Suprapubic skin (tissue), 4 donors: ENCODE measurements around the gene CRELD1. TPM values are rescaled to one million over a fixed set of nuclear protein-coding genes. Genes with fewer than 3 reads are reported as not detected.

Experiments used
- DNase-seq, 2 donors: peaks; one replicate each; pipeline ENCODE4 v3.0.0-alpha.2; 2019; ENCODE audit warnings: low spot score in 2 of 2
- H3K27ac ChIP-seq: fragments of 200-600 bp; sonication (generic); one replicate; pipeline ENCODE4 v1.5.1; 2019
- H3K27me3 ChIP-seq: fragments of 200-600 bp; sonication (generic); one replicate; pipeline ENCODE4 v1.5.1; 2019
- H3K36me3 ChIP-seq: fragments of 200-600 bp; sonication (generic); one replicate; pipeline ENCODE4 v1.5.1; 2019
- H3K4me1 ChIP-seq: fragments of 200-600 bp; sonication (generic); one replicate; pipeline ENCODE4 v1.5.1; 2019
- H3K4me3 ChIP-seq: fragments of 200-600 bp; sonication (generic); one replicate; pipeline ENCODE4 v1.5.1; 2019; ENCODE audit warnings: mild to moderate bottlenecking
- H3K9me3 ChIP-seq: fragments of 200-600 bp; sonication (generic); one replicate; pipeline ENCODE4 v1.5.1; 2019
- EP300 ChIP-seq: sonication (generic); formaldehyde crosslinking; IDR thresholded peaks from one replicate; pipeline ENCODE4 v1.6.1; 2017; ENCODE audit warnings: antibody characterized with exemption
- POLR2A ChIP-seq, 2 donors: fragments of 450-650 bp; IDR thresholded peaks; one replicate each; pipeline ENCODE4 v1.6.1; 2017; ENCODE audit warnings: antibody characterized with exemption in 2 of 2, mild to moderate bottlenecking in 2 of 2, moderate library complexity in 2 of 2
- POLR2AphosphoS5 ChIP-seq, 3 donors: sonication (generic); formaldehyde crosslinking; IDR thresholded peaks; one replicate each; pipeline ENCODE4 v1.6.1; 2017; ENCODE audit warnings: antibody characterized with exemption in 3 of 3
- WGBS: methylation state at CpG from one replicate; pipeline ENCODE4 v1.1.5; 2018; 5-methylcytosine and 5-hydroxymethylcytosine counted together
- total RNA-seq, 4 donors: library from RNA; depleted of rRNA; stranded (reverse); fragments of >200 nt; gene quantifications; one replicate each; pipeline ENCODE4 v1.1.0, GENCODE V29; 2016
- TF ChIP-seq, protein P1 (sequence below), 2 donors: fragments of 200-600 bp in 1 of 2; fragments of 450-650 bp in 1 of 2; sonication (generic) in 1 of 2; IDR thresholded peaks; one replicate each; pipeline ENCODE4 v1.5.1; 2016 to 2019; ENCODE audit warnings: antibody characterized with exemption in 2 of 2, mild to moderate bottlenecking in 1 of 2, moderate library complexity in 1 of 2

The CRELD1 gene
- total RNA-seq, 4 donors from 2014 or later = 18.9 to 46.7 (median 26.0) TPM

DNA sequence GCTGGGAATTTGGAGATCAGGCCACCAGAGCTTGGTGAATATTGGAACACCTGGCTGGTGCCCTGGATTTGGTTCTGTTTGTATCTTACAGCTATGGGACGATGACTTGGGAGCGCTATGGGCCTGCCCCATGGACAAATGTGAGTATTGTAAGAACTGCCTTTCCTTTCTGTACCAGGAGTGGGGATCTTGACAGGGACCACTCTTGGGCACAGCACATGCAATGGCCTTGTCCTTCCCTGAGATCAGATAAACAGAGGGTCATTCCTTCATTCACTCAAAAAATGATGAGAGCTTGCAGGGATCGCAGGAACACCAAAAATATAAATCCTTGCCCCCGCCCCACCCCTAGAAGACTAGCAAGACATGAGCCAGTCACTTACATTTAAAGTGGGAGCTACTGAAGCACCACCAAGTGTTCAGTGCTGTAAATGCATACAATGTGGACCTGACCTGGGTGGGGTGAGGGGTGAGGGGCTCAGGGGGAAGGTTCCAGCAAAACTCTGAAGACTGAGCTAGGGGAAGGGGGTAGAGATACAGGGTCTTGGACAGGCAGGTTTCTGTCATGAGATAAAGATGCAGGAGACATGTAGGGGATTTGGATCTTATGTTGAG, 2.7 kb upstream of the CRELD1 start:
- H3K36me3 ChIP-seq = peaks cover 35% of the 10 kb centered on the region
- WGBS = 92% methylated on average over 4 of the region's 4 CpGs
- H3K4me1 ChIP-seq = peaks cover 28% of the 10 kb centered on the region
- H3K27ac ChIP-seq = no peak overlapping the region
- no peak overlapping the region for H3K4me3 ChIP-seq
- H3K27me3 ChIP-seq = no peaks in the 10 kb centered on the region
- TF ChIP-seq POLR2AphosphoS5 (IDR thresholded peaks at IDR 0.05) = no peak
- DNase-seq = no peak
- no peaks in the 10 kb centered on the region for H3K9me3 ChIP-seq

DNA sequence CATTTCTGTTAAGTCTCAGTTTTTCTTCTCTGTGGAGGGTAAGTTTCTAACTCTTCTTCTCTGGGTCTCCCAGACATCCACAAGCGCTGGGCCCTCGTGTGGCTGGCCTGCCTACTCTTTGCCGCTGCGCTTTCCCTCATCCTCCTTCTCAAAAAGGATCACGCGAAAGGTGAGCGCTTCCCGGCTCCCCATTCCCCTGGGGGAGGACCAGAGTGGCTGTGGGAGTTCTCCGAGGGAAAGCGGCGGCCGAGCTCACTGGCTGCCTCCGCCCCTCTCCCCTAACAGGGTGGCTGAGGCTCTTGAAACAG, 1.1 kb upstream of the CRELD1 start:
- no peak for DNase-seq
- Histone ChIP-seq H3K9me3 (no peaks in the 10 kb centered on the region), H3K4me3 (peak overlapping the region; percentile 60), H3K36me3 (peaks cover 31% of the 10 kb centered on the region), H3K4me1 (peaks cover 28% of the 10 kb centered on the region), H3K27me3 (no peaks in the 10 kb centered on the region), H3K27ac (peak overlapping the region; percentile 84)
- 1% methylated on average over 13 of the region's 13 CpGs for WGBS
- TF ChIP-seq POLR2AphosphoS5 (IDR thresholded peaks at IDR 0.05) (no peak), POLR2A (IDR thresholded peaks at IDR 0.05) (no peak), EP300 (no peak)

DNA sequence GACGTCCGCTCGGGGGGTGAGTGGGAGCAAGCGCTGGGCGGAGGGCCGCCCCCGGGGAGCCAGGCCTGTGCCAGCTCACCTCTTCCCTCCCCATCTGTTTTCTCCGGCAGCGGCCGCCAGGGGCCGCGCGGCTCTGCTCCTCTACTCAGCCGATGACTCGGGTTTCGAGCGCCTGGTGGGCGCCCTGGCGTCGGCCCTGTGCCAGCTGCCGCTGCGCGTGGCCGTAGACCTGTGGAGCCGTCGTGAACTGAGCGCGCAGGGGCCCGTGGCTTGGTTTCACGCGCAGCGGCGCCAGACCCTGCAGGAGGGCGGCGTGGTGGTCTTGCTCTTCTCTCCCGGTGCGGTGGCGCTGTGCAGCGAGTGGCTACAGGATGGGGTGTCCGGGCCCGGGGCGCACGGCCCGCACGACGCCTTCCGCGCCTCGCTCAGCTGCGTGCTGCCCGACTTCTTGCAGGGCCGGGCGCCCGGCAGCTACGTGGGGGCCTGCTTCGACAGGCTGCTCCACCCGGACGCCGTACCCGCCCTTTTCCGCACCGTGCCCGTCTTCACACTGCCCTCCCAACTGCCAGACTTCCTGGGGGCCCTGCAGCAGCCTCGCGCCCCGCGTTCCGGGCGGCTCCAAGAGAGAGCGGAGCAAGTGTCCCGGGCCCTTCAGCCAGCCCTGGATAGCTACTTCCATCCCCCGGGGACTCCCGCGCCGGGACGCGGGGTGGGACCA, 632 bp upstream of the CRELD1 start:
- 0% methylated on average over 7 of the region's 77 CpGs for WGBS
- Histone ChIP-seq H3K27ac (peak overlapping the region; percentile 84), H3K9me3 (no peaks in the 10 kb centered on the region), H3K27me3 (no peaks in the 10 kb centered on the region), H3K4me1 (peaks cover 28% of the 10 kb centered on the region), H3K36me3 (peaks cover 32% of the 10 kb centered on the region), H3K4me3 (peak overlapping the region; percentile 60)
- peak; percentile 87 to 94 for DNase-seq
- TF ChIP-seq, protein P1, sequence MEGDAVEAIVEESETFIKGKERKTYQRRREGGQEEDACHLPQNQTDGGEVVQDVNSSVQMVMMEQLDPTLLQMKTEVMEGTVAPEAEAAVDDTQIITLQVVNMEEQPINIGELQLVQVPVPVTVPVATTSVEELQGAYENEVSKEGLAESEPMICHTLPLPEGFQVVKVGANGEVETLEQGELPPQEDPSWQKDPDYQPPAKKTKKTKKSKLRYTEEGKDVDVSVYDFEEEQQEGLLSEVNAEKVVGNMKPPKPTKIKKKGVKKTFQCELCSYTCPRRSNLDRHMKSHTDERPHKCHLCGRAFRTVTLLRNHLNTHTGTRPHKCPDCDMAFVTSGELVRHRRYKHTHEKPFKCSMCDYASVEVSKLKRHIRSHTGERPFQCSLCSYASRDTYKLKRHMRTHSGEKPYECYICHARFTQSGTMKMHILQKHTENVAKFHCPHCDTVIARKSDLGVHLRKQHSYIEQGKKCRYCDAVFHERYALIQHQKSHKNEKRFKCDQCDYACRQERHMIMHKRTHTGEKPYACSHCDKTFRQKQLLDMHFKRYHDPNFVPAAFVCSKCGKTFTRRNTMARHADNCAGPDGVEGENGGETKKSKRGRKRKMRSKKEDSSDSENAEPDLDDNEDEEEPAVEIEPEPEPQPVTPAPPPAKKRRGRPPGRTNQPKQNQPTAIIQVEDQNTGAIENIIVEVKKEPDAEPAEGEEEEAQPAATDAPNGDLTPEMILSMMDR (IDR thresholded peaks at IDR 0.05) = peak; percentile 51 to 77
- TF ChIP-seq POLR2AphosphoS5 (IDR thresholded peaks at IDR 0.05) = no peak

DNA sequence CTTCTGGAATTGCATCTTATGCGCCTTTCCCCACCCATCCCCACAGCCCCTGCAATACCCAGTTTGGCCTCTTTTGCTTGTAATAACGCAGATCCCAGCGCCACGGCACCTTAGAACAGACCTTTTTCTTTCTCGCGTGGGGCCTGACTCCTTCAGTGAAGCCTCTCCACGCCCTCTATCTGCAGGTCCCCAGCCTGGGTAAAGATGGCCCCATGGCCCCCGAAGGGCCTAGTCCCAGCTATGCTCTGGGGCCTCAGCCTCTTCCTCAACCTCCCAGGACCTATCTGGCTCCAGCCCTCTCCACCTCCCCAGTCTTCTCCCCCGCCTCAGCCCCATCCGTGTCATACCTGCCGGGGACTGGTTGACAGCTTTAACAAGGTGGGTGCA, 594 bp downstream of the CRELD1 start:
- Histone ChIP-seq H3K36me3 (peaks cover 22% of the 10 kb centered on the region), H3K4me1 (peaks cover 28% of the 10 kb centered on the region), H3K4me3 (peak overlapping the region; percentile 60), H3K27me3 (no peaks in the 10 kb centered on the region), H3K27ac (peak overlapping the region; percentile 84), H3K9me3 (no peaks in the 10 kb centered on the region)
- TF ChIP-seq, protein P1 (IDR thresholded peaks at IDR 0.05) = peak in 1 of 2 donors; percentile 12
- TF ChIP-seq POLR2A (IDR thresholded peaks at IDR 0.05) = no peak
- WGBS = 6% methylated on average over 11 of the region's 11 CpGs
- DNase-seq = peak in 1 of 2 donors; percentile 65

DNA sequence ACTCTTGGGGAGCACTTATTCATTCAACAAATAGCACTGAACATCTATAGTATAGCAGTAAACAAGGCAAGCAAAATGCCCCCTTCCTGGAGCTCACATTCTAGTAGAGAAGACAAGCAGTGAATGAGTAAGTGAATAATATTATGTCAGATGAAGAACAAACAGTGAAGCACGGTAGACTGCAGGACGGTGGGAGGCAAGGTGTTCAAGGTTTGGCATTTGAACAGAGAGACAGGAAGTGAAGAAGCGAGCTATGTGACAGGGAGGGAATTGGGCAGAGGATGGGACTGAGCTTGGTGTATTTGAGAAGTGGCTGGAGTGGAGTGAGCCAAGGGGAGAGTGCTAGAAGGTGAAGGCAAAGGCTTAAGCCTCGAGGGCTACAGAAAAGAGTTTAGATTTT, 1.4 kb downstream of the CRELD1 start:
- Histone ChIP-seq H3K4me1 (peaks cover 28% of the 10 kb centered on the region), H3K36me3 (peaks cover 16% of the 10 kb centered on the region), H3K27ac (no peak overlapping the region), H3K27me3 (no peaks in the 10 kb centered on the region), H3K9me3 (no peaks in the 10 kb centered on the region), H3K4me3 (no peak overlapping the region)
- DNase-seq = no peak
- TF ChIP-seq EP300 (no peak), POLR2A (IDR thresholded peaks at IDR 0.05) (no peak), POLR2AphosphoS5 (IDR thresholded peaks at IDR 0.05) (no peak)
- TF ChIP-seq, protein P1 (IDR thresholded peaks at IDR 0.05) = no peak
- 41% methylated on average over 4 of the region's 4 CpGs for WGBS

DNA sequence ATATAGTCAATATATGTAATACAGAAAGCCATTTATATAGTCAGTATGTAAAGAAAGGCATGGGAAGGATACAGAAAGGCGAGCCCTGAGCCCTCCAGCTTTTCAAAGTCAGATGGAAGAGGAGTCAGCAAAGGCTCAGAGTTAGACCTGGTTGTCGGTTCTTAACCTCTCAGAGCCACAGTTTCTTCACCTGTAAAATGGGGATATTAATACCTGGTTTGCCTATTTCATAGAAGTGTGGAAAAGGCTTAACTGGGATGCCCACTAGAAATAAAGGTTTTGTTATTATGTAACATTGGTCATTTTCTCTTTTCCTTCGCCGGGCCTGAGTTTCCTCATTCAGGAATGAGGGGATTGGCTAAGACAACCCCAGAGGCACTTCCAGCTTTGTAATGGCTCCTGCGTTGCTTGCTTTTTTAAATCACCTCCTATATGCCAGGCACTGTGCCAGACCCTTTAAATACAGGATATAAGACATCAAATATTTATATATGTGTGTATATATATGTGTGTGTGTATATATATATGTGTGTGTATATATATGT, 2.4 kb downstream of the CRELD1 start:
- Histone ChIP-seq H3K27ac (no peak overlapping the region), H3K27me3 (no peaks in the 10 kb centered on the region), H3K36me3 (peaks cover 5% of the 10 kb centered on the region), H3K4me1 (peaks cover 28% of the 10 kb centered on the region), H3K4me3 (no peak overlapping the region), H3K9me3 (no peaks in the 10 kb centered on the region)
- DNase-seq = no peak
- WGBS = 88% methylated on average over 5 of the region's 5 CpGs
- TF ChIP-seq POLR2A (IDR thresholded peaks at IDR 0.05) (no peak), EP300 (no peak), POLR2AphosphoS5 (IDR thresholded peaks at IDR 0.05) (no peak)
- TF ChIP-seq, protein P1 (IDR thresholded peaks at IDR 0.05) = no peak
